K562 (cell line): ENCODE measurements around the gene CACNA1C.

Experiments
- CTCF ChIP-seq, 3 experiments: IDR thresholded peaks in 2 of 3; conservative IDR thresholded peaks in 1 of 3; 2 replicates each; pipeline ENCODE4 v1.5.1; 2011 to 2012; ENCODE audit warnings: low read length in 3 of 3, mild to moderate bottlenecking in 3 of 3, control low read depth in 2 of 3, improper control_type of control experiment in 1 of 3, inconsistent platforms in 1 of 3, low read depth in 1 of 3, mixed read lengths in 1 of 3, moderate library complexity in 1 of 3; ENCODE audit not compliant: insufficient read depth in 2 of 3
- GABPB1 ChIP-seq: sonication (generic); formaldehyde crosslinking; IDR thresholded peaks from 2 replicates; pipeline ENCODE4 v1.8.0; 2022; ENCODE audit warnings: mild to moderate bottlenecking, missing genetic modification reagents
- NR2C2 ChIP-seq, 2 experiments: fragments of 200-800 bp in 1 of 2; sonication (Bioruptor generic) in 1 of 2; sonication (generic) in 1 of 2; formaldehyde crosslinking in 1 of 2; IDR thresholded peaks; 2 replicates each; pipeline versions ENCODE4 v1.6.1 to v1.8.0; 2016 to 2022; ENCODE audit warnings: mild to moderate bottlenecking in 1 of 2, missing compliant biosample characterization in 1 of 2, missing genetic modification characterization in 1 of 2, missing genetic modification reagents in 1 of 2
- REST ChIP-seq, 2 experiments: fragments of 450-650 bp; formaldehyde crosslinking in 1 of 2; IDR thresholded peaks; 2 replicates each; pipeline versions ENCODE4 v1.4.0 to v1.6.1; 2014 to 2020; ENCODE audit warnings: mild to moderate bottlenecking in 2 of 2, borderline replicate concordance in 1 of 2, low read depth in 1 of 2
- SMC3 ChIP-seq: conservative IDR thresholded peaks from 2 replicates; pipeline ENCODE4 v1.6.1; 2011; ENCODE audit warnings: low read depth, low read length, improper control_type of control experiment; ENCODE audit not compliant: insufficient read depth

- no peak for TF ChIP-seq SMC3
- TF ChIP-seq GABPB1, result no peak
- no peak for TF ChIP-seq NR2C2 (CRISPR knock-in tag; IDR thresholded peaks at IDR 0.05)
- no peak for TF ChIP-seq NR2C2 (tag; IDR thresholded peaks at IDR 0.05)
- TF ChIP-seq CTCF (IDR thresholded peaks at IDR 0.05 in 2 of 3, conservative IDR thresholded peaks at IDR 0.05 in 1 of 3; ENCODE audit: insufficient read depth in 2 of 3, low read depth in 1 of 3, low read length in 3 of 3), result no peak
- no peak for TF ChIP-seq REST (IDR thresholded peaks at IDR 0.05; ENCODE audit: borderline replicate concordance)
- no peak for TF ChIP-seq REST (CRISPR knock-in tag; IDR thresholded peaks at IDR 0.05; ENCODE audit: low read depth)
Measured at GRCh38 chr12:2288875-2289274, 236.1 kb downstream of the CACNA1C start.
